K562 (cell line): ENCODE data around the gene DYNLT2. TPM values are rescaled to one million over a fixed set of nuclear protein-coding genes. Genes with fewer than 3 reads are reported as not detected.

ENCODE experiments used
- ARID2 ChIP-seq: fragments of 450-650 bp; IDR thresholded peaks from 2 replicates; pipeline ENCODE4 v1.6.1; 2017; ENCODE audit warnings: antibody characterized with exemption, mild to moderate bottlenecking
- CBX8 ChIP-seq: fragments of 200-600 bp; sonication (generic); IDR thresholded peaks from 2 replicates; pipeline ENCODE4 v1.6.1; 2012; ENCODE audit warnings: borderline replicate concordance, mixed run types, low read depth, mild to moderate bottlenecking, moderate library complexity, mixed read lengths, low read length, control low read depth, inconsistent platforms; ENCODE audit not compliant: poor library complexity, severe bottlenecking; ENCODE audit errors: extremely low read depth
- CHD2 ChIP-seq: IDR thresholded peaks from 2 replicates; pipeline ENCODE4 v1.6.1; 2011; ENCODE audit warnings: low read depth, low read length
- COPS2 ChIP-seq: fragments of 450-650 bp; conservative IDR thresholded peaks from 2 replicates; pipeline ENCODE4 v1.6.1; 2016; ENCODE audit warnings: mild to moderate bottlenecking, moderate library complexity
- EZH2 ChIP-seq: IDR thresholded peaks from 2 replicates; pipeline ENCODE4 v1.6.1; 2012; ENCODE audit warnings: low read depth, mild to moderate bottlenecking, inconsistent platforms, low read length, borderline replicate concordance
- MGA ChIP-seq: fragments of 450-650 bp; IDR thresholded peaks from 2 replicates; pipeline ENCODE4 v1.6.1; 2016; ENCODE audit warnings: mild to moderate bottlenecking, moderate library complexity
- MTA3 ChIP-seq: fragments of 450-650 bp; formaldehyde crosslinking; IDR thresholded peaks from 2 replicates; pipeline ENCODE4 v1.6.1; 2017; ENCODE audit warnings: mild to moderate bottlenecking, borderline replicate concordance
- NFRKB ChIP-seq: fragments of 450-650 bp; IDR thresholded peaks from 2 replicates; pipeline ENCODE4 v1.6.1; 2016; ENCODE audit warnings: low read depth
- SRSF1 ChIP-seq: fragments of 200-400 bp; formaldehyde crosslinking; IDR thresholded peaks from 2 replicates; pipeline ENCODE4 v1.6.1; 2017; ENCODE audit warnings: mild to moderate bottlenecking, low read depth, low read length, moderate library complexity
- ZNF165 ChIP-seq: fragments of 250-450 bp; sonication (Bioruptor Pico); IDR thresholded peaks from 2 replicates; pipeline ENCODE4 v1.4.0; 2020; ENCODE audit warnings: borderline replicate concordance
- ZNF449 ChIP-seq: fragments of 250-450 bp; sonication (Bioruptor Pico); IDR thresholded peaks from 2 replicates; pipeline ENCODE4 v1.8.0; 2022; ENCODE audit warnings: moderate library complexity, mild to moderate bottlenecking, inconsistent platforms
- ZNF512 ChIP-seq: IDR thresholded peaks from 2 replicates; pipeline ENCODE4 v1.6.1; 2016; ENCODE audit warnings: missing genetic modification characterization, missing compliant biosample characterization
- polyA plus RNA-seq, 8 experiments: library from polyadenylated mRNA; depleted of rRNA in 4 of 8; stranded (reverse) in 5 of 8; unstranded in 3 of 8; fragments of >200 nt; fragmentation: Nextera tagmentation in 2 of 8; fragmentation: Illumina TruSeq in 1 of 8; extraction: Ambion mirVana in 2 of 8; extraction: Trizol in 1 of 8; gene quantifications; 2 replicates each; pipeline versions ENCODE4 v1.2.1 to v1.2.3, GENCODE V29; 2011 to 2014; ENCODE audit warnings: inconsistent platforms in 1 of 8, missing spikeins in 1 of 8
- total RNA-seq, 7 experiments: library from RNA; depleted of rRNA in 6 of 7; stranded (reverse); fragments of >200 nt in 6 of 7; fragmentation: Illumina TruSeq in 2 of 7; extraction: Trizol in 2 of 7; gene quantifications; 2 replicates each; pipeline versions ENCODE4 v1.2.1 to v1.2.3, GENCODE V29; 2011 to 2021; ENCODE audit warnings: low replicate concordance in 1 of 7

The DYNLT2 gene
- total and polyA plus RNA-seq, 9 of the 15 experiments (the other 6 are each of a cell fraction or from before 2014, with no cell fraction given): 2.0 to 12.8 (median 6.3) TPM

- TF ChIP-seq MGA (peak; percentile 81), ZNF449 (no peak), ZNF512 (tag) (no peak), CBX8 (no peak), SRSF1 (no peak), COPS2 (no peak), NFRKB (no peak), ARID2 (no peak), EZH2 (no peak), ZNF165 (CRISPR knock-in tag) (no peak), CHD2 (peak; percentile 99), MTA3 (peak; percentile 91)
These were observed 49.2 kb downstream of the DYNLT2 start, which contains the start of the genes C6orf120 and WDR27 (continued) for GRCh38 chr6:169701954-169702839.
